GM19452 (cell line): ENCODE results near the gene DECR2.
A peak's percentile ranks its signal among the peaks of the same experiment; 100 is the strongest.
"Not testable (repeated sequence)": the region's sequence is repeated elsewhere in the genome, so short reads cannot be mapped to it uniquely, and the experiment has no call there.

Experiments
- ATAC-seq: cut with Tn5 transposase; IDR thresholded peaks from one replicate; pipeline ENCODE4 v1.9.1; 2021; ENCODE audit not compliant: unreplicated experiment

DECR2 gene

DNA sequence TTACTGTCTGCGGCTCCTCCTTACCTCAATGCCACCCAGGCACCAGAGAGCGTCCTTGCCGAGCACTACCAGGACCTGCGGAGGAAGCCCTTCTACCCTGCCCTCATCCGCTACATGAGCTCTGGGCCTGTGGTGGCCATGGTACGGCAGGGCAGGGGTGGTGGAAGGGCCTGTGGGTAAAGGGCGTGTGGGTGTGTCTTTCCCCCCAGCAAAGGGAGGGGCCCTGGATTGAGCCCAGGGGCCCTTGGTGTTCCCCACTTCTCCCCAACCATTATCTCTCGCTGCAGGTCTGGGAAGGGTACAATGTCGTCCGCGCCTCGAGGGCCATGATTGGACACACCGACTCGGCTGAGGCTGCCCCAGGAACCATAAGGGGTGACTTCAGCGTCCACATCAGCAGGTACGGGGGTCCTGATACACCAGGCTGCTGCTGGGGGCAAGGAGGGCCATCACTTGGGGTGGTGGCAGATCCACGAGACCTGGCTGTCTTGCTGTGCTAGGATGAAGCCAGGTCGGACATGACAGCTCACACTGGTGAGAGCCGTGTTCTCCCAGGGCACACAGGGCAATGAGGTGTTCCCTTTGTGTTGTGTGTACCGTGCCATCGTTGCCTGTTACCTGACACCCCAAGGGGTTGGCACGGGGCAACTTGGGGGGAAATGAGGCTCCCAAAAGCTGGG is 2.2 kb upstream of the DECR2 start:
- ATAC-seq = no peak

DNA sequence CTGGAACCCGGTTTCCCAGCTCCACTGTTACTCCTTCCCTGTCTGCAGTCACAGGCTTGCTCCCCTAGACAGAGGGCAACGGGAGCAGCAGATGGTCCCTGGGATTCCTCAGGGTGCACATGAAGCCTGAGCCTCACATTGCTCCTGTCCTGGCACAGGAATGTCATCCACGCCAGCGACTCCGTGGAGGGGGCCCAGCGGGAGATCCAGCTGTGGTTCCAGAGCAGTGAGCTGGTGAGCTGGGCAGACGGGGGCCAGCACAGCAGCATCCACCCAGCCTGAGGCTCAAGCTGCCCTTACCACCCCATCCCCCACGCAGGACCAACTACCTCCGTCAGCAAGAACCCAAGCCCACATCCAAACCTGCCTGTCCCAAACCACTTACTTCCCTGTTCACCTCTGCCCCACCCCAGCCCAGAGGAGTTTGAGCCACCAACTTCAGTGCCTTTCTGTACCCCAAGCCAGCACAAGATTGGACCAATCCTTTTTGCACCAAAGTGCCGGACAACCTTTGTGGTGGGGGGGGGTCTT is 1.6 kb upstream of the DECR2 start:
- ATAC-seq = no peak

DNA sequence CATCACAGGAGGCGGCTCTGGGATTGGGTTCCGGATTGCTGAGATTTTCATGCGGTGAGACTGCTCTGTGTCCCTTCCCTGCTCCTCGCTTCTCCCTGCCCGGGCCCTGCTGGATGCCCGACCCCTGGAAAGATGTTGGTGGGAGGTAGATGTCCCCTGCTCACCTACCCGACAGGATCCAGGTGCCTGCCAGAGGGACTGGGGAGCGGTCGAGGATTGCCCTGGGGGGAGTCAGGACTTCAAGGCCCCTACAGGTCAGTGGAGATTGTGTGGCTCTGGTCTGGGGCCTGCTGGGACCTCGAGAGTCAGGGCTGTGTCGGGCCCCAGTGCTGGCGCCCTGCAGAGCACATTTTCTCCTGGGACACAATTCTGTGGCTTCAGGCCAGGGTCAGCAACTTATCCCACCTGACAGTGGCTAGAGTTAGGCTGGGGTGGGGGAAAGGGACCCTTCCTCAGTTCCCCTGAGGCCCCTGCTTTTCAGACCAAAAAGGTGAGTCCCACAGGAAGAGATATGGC is 3.3 kb downstream of the DECR2 start:
- no peak for ATAC-seq

DNA sequence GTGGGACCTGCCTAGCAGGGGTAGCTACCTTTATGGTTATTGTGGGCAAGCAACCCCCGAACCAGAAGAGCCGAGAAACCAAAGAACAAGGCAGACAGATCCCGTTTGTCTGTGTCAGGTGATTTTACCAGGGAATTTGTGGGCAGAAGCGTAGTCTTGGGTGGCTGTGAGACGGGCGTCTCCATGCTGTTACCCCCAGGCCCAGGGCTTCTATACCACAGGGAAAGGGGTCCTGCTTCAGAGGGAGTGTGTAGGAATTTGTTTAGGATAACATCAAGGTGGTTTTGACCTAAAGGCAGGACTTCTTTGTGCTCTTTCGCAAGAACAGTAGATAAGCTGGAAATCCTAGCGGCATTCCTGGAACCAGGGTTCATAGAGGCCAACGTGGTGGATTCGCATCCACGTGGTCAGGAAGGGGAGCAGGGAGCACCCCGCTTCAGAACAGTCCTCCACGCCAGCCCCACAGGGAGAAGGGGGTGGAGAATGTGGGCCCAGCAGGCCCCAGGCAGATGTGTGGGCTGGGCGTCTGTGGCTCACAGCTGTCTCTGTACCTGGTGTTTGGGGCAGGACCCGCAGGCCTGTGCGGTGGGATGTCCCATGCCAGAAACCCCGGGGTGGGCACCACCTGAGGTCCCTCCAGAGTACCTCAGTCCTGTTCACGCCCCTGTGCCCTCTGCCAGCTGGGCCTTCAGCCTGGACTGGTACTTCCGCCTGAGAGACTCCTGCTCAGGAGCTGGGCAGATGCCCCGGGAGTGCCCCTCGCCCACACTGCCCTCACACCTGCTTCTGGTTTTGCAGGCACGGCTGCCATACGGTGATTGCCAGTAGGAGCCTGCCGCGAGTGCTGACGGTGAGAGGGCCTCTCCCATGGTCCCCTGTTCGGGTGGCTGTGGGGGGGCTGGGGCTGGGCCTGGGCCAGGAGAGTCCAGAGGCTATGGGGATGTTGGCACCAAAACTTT is 4.1 kb downstream of the DECR2 start:
- no peak for ATAC-seq

DNA sequence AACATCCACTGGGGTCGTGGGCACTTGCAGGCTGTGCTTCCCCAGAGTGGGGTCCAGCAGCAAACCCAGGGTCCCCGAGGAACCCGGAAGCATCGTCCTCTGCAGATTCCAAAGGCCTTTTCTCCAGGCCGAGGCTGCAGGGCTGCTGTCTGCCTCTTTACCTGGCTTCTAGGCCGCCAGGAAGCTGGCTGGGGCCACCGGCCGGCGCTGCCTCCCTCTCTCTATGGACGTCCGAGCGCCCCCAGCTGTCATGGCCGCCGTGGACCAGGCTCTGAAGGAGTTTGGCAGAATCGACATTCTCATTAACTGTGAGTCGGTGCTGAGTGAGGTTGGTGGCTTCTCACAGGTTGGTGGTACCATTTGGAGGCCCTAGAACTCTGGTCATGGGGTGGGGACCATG is 5.6 kb downstream of the DECR2 start:
- no peak for ATAC-seq

DNA sequence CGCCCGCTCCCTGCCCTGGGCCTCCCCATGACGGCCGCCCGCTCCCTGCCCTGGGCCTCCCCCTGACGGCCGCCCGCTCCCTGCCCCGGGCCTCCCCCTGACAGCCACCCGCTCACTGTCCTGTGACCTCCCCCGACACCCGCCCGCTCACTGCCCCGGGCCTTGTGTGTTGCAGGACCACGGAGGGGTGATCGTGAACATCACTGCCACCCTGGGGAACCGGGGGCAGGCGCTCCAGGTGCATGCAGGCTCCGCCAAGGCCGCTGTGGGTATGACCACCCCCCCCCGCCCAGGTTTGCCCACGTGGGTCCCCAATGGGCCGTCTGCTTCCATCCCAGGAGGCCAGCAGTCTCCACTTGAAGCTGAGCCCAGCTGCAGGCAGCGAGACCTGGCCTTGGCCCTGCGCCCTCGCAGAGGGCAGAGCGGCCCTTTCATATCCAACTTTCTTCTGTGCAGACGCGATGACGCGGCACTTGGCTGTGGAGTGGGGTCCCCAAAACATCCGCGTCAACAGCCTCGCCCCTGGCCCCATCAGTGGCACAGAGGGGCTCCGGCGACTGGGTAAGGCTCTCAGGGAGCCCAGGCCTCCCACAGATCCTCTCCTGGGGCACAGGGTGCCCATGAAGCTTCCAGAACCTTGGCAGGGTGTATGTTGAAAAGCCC is 9.0 kb downstream of the DECR2 start:
- no peak for ATAC-seq

DNA sequence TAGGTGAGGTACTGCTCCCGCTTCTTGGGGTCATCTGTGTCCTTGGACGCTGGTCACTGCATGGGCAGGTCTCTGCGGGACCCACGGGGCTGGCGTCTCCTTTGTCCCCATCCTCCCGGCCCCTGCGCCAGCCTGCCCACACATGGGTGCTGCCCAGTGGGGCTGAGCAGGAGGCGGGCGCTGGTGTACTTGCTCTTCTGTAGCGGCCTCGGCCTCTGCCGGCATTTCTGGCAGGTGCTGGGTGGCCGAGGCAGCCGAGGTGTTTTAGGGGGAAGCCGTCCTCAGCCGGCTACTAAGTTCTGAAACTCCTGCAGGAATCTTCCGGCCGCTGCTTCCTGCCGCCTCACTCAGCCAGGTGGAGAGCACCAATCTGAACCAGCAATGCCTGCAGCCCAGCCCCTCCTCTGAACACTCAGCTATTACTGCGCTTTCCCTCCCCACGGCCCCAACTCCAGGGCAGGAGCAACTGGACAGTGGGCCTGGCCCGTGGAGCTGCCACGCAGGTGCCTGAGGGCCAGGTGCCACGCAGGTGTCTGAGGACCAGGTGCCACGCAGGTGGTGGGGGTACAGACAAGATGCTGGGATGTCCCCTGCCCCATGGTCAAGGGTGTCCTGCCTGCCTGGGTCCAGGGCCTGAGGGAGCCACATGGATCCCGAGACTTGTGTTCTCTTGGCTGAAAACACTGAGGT is 10.0 kb downstream of the DECR2 start:
- ATAC-seq = no peak

DNA sequence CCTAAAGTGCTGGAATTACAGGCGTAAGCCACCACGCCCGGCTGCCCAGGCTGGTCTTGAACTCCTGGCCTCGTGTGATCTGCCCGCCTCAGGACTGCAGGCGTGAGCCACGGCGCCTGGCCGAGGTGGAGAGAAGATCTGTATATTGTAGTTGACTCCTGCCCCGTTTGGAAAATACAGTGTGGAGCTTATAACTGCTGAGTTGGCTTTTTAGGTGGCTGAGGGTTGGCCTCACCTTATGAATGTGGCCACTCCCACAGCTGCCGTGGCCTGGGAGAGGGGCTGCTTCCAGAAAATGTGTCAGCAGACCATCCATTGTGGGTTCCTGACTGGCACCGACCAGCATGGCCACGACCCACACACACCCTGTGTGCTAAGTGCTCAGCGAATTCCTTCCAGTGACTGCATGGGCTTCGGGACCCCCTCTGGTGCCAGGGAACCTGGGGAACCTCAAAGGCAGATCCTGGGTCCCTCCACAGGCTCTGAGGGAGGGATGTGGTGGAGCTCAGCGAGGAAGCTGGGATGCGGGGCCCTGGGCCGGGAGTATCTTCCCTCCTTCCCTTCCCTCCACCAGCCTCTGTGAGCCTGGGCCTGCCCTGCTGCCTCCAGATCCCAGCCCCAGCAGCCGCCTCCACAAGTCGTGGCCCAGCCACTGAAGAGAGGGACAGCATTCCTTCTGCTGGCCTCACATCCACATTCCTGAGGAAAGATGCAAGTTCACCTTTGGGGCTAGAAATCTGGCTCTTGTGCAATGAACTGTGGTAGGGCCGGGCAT is 12.9 kb downstream of the DECR2 start:
- ATAC-seq = no peak

DNA sequence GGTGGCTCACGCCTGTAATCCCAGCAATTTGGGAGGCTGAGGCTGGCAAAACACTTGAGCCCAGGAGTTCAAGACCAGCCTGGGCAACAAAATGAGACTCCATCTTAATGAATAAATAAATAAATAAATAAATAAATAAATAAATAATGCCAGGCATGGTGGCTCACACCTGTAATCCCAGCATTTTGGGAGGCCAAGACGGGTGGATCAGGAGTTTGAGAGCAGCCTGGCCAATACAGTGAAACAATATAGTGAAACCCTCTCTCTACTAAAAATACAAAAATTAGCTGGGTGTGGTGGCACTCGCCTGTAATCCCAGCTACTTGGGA is 13.4 kb downstream of the DECR2 start:
- not testable (repeated sequence) for ATAC-seq

DNA sequence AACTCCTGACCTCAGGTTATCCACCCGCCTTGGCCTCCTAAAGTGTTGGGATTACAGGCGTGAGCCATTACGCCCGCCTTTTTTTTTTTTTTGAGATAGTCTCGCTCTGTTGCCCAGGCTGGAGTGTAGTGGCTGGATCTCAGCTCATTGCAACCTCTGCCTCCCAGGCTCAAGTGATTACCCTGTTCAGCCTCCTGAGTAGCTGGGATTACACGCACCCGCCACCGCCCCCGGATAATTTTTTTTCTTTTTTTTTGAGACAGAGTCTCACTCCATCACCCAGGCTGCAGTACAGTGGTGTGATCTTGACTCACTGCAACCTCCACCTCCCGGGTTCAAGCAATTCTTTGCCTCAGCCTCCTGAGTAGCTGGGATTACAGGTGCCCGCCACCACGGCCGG is 20.5 kb downstream of the DECR2 start:
- ATAC-seq = not testable (repeated sequence)

DNA sequence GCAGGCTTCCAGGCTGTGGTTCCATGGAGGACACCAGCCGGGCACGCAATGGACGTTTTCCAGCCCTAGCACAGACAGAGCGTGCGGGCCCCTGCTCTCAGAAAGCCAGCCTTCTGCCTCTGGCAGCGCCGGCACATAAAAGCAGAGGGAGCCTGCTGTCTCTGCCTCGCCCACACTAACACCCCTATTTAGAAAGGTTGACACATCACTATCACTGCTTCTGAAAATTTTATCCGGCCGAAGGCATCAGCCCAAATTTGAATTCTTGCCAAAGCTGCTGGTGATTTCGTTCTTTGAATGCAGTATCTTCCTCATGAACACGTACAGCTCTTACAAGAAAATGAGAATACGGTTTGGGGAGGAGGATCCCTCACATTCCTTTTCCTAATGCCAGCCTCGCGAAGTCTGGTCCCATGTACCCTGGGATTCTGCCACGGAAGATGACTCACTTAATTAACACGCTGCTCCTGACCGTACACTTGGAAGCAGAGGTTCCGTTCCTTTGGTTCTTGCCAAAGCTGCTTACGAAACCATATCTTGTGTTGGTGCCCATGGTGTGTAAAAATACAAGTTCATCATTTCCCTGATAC is 22.4 kb downstream of the DECR2 start:
- no peak for ATAC-seq

DNA sequence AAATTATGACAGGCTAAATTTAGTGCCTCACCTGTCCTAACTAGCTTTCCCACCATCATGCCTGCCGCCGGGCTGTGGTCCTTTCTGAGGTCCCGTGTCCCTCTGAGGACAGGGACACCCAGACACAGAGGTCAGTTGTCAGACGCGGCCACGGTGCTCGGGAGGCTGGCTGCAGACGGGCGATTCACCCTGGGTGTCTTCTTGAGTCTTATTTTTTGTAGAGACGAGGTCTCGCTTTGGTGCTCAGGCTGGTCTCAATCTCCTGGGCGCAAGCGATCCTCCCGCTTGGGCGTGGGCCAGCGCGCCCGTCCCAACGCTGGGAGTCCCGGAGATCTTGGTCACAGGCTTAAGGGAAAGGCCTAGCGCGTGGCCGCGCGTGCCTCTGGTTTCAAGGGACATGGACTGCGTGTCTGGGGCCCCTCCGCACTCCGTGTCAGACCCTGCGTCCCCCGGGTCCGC is 23.0 kb downstream of the DECR2 start:
- no peak for ATAC-seq

DNA sequence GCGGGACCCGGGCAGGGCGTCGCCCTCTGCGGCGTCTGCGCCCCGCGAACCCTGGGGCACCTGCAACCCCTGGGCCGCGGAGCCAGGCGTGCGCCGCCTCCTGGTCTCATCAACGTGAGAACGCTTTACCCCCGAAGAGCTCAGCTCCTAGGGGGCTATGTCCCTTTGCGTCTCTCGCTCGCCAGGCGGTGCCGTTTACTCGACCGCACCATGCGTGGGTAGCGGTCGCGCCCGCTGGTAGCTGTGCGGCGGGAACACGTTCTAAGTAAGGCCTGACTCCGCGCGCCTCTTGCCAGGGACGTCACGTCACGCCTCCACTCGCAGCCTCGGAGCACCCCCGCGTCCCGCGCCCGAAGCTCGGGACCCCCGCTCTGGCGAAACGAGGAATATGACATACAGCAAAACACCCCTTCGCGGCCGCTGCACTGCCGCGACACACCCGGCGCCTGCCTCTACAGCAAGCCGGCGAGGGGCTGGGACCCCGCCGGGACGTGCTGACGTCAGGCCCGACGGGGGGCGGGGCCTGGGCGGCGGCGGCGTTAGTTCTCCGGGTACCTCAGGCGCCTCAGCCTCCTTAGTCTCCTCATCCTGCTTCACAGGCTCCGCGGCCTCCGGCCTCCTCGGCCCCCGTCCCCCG is 23.5 kb downstream of the DECR2 start, which contains the start of gene RAB11FIP3:
Gene RAB11FIP3 (plus strand): TSS at position 568 of the 637 bp plus-strand sequence. CDS start 358 bp downstream, outside the sequence.
- peak; percentile 89 for ATAC-seq

DNA sequence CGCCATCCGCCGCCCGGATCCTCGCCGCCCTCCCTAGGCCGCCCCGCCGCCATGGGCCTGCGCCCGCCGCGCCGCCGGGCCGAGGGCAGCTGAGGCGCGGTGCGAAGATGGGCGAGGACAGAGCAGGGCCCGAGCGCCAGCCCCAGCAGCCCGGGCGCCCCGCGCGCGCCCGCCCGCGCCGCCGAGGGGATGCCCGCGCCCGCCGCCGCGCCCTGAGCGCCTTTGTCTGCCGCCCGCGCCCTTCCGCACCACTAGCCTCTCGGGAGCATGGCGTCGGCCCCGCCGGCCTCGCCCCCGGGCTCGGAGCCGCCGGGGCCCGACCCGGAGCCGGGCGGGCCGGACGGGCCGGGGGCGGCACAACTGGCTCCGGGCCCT is 24.0 kb downstream of the DECR2 start:
- peak; percentile 37 for ATAC-seq

DNA sequence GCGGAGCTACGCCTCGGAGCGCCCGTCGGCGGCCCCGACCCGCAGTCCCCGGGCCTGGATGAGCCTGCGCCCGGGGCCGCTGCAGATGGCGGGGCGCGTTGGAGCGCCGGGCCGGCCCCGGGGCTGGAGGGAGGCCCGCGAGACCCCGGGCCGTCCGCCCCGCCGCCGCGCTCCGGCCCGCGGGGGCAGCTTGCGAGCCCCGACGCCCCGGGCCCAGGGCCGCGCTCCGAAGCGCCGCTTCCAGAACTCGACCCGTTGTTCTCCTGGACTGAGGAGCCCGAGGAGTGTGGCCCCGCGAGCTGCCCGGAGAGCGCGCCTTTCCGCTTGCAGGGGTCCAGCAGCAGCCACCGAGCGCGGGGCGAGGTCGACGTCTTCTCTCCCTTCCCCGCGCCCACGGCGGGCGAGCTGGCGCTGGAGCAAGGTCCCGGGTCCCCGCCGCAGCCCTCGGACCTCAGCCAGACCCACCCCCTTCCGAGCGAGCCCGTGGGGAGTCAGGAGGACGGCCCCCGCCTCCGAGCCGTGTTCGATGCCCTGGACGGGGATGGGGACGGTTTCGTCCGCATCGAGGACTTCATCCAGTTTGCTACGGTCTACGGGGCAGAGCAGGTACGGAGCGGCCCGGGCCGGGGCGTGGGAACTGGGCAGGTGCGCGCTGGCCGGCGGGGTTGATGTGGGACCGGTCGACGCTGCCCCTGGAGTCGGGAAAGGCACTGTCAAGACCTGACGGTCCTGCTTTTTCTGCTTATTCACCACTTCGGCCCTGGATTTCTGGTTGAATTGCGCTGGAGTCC is 24.6 kb downstream of the DECR2 start:
- no peak for ATAC-seq

DNA sequence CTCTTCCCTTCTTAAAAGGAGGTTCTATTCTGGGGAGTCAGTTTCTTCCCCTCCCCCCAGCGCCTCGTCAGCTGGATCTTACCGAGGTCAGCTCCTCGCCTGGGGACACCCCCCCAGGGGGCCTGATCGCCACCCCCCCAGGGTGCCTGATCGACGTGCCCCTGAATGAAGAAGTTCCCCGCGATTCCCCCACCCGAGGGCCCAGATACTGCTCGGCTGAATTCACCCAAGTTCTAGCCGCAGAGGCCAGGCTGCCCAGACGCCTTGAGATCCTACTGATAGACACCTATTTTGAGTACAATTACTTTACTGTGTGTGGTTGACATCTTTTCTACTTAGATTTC is 25.2 kb downstream of the DECR2 start:
- no peak for ATAC-seq

DNA sequence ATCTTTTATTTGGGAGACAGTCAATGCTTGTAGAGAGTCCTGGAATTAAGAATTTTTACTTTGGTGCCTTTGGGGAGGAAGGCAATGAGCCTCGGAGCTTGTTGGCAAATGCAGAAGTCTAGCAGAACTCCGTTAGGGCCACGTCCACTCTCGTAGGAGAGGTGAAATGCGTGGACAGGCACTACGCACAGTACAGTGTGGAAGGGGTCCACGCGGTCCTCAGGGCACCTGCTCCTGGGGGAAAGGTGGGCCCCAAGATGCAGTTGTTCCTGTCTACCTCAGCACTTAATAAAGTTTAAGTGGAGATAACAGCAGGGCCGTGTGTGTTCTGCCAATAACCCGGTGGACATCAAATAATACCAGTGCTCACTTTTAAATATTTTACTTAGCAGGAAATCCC is 25.6 kb downstream of the DECR2 start:
- no peak for ATAC-seq

DNA sequence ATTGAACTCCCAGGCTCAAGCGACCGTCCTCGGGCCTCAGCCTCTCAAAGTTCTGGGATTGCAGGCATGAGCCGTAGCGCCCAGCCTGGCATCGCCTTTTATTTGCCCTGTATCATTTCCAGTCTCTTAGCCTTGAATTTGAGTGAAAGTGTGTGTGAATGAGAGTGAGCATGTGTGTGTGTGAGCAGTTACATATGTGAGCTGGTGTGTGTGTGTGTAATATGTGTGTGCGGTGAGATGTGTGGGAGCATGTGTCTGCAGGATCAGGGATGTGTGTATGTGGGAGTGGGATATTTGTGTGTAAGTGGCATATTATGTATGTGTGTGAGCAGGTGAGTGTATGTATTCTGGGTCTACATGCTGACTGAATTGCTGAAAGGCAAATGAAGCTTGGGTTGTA is 29.2 kb downstream of the DECR2 start:
- ATAC-seq = no peak
